HepG2 (cell line): ENCODE results near the gene RINL. TPM values are rescaled to one million over a fixed set of nuclear protein-coding genes. Genes with fewer than 3 reads are reported as not detected.
A peak's percentile ranks its signal among the peaks of the same experiment; 100 is the strongest.

Source experiments
- ATAC-seq: fragments of 200-7000 bp; cut with Tn5 transposase; 3 replicates; pipeline ENCODE4 v1.9.1; 2020; ENCODE audit warnings: mild to moderate bottlenecking, moderate library complexity
- BruUV-seq: library from RNA; stranded (reverse); fragments of 400-500 nt; replicated peaks from 2 replicates; lab custom pipeline; 2021; lab: Mats Ljungman, UMichigan
- CTCF ChIA-PET: fragments of 300-600 bp; formaldehyde crosslinking; extraction: SDS; loops from one replicate; lab custom pipeline; 2021; ENCODE audit warnings: low total read pairs, inconsistent platforms, low intra/inter-chr PET ratio; lab: Yijun Ruan, JAX
- POLR2A ChIA-PET: fragments of 350-600 bp; sonication (Branson Sonifier 250); formaldehyde crosslinking; loops from one replicate; lab custom pipeline; 2020; ENCODE audit warnings: antibody characterized with exemption, inconsistent platforms; lab: Yijun Ruan, JAX
- DNase-seq: peaks from one replicate; pipeline ENCODE4 v3.0.0-alpha.2; 2015; ENCODE audit warnings: low spot score
- FAIRE-seq: peaks from 3 replicates; lab custom pipeline; 2011; peaks lifted over from hg19 to GRCh38; lab: Jason Lieb, UNC
- H2AFZ ChIP-seq: one replicate; pipeline ENCODE4 v1.6.1; 2011; ENCODE audit warnings: low read length, inconsistent platforms
- H3K27ac ChIP-seq: fragments of 300-600 bp; 3 replicates; pipeline ENCODE4 v1.8.0; 2011; ENCODE audit warnings: mixed run types, mild to moderate bottlenecking, mixed read lengths, low read length, inconsistent platforms; ENCODE audit not compliant: insufficient read depth; ENCODE audit errors: extremely low read length
- H3K27me3 ChIP-seq, 2 experiments: fragments of 200-600 bp in 1 of 2; 2 replicates in 1 of 2; 3 replicates in 1 of 2; pipeline versions ENCODE4 v1.6.0 to v1.8.0; 2011; ENCODE audit warnings: low read length in 2 of 2, mild to moderate bottlenecking in 2 of 2, moderate library complexity in 2 of 2, inconsistent platforms in 1 of 2; ENCODE audit not compliant: insufficient read depth in 2 of 2, control insufficient read depth in 1 of 2
- H3K36me3 ChIP-seq, 2 experiments: fragments of 200-600 bp in 1 of 2; replicated peaks in 1 of 2; 2 replicates in 1 of 2; 3 replicates in 1 of 2; pipeline versions ENCODE4 v1.5.1 to v1.8.0; 2011; ENCODE audit warnings: low read length in 2 of 2, inconsistent platforms in 1 of 2; ENCODE audit not compliant: insufficient read depth in 2 of 2, control insufficient read depth in 1 of 2
- H3K4me1 ChIP-seq: 2 replicates; pipeline ENCODE4 v1.5.1; 2012; ENCODE audit warnings: low read length, inconsistent platforms; ENCODE audit not compliant: insufficient read depth
- H3K4me2 ChIP-seq: 2 replicates; pipeline ENCODE4 v1.6.0; 2011; ENCODE audit warnings: low read depth, low read length, inconsistent platforms
- H3K4me3 ChIP-seq, 3 experiments: fragments of 200-600 bp in 1 of 3; sonication (generic), shearing (Covaris generic) in 1 of 3; replicated peaks in 1 of 3; 2 replicates each; pipeline ENCODE4 v1.5.1; 2011 to 2016; ENCODE audit warnings: low read length in 3 of 3, inconsistent platforms in 2 of 3, low read depth in 2 of 3, mild to moderate bottlenecking in 2 of 3, control low read depth in 1 of 3, mixed read lengths in 1 of 3; ENCODE audit not compliant: insufficient read depth in 1 of 3
- H3K79me2 ChIP-seq: one replicate; pipeline ENCODE4 v1.6.1; 2011; ENCODE audit warnings: low read length, inconsistent platforms; ENCODE audit not compliant: insufficient read depth
- H3K9ac ChIP-seq: 2 replicates; pipeline ENCODE4 v1.6.0; 2011; ENCODE audit warnings: mild to moderate bottlenecking, low read depth, low read length, inconsistent platforms; ENCODE audit not compliant: insufficient read depth
- H3K9me3 ChIP-seq: 2 replicates; pipeline ENCODE4 v1.5.1; 2012; ENCODE audit warnings: mild to moderate bottlenecking, low read length
- H4K20me1 ChIP-seq: 2 replicates; pipeline ENCODE4 v1.6.0; 2011; ENCODE audit warnings: inconsistent platforms, mild to moderate bottlenecking, low read length, moderate library complexity; ENCODE audit not compliant: insufficient read depth
- CERS6 ChIP-seq: sonication (generic); formaldehyde crosslinking; IDR thresholded peaks from 2 replicates; pipeline ENCODE4 v1.5.0; 2020; ENCODE audit warnings: missing genetic modification reagents
- HNF1B ChIP-seq: sonication (generic); formaldehyde crosslinking; IDR thresholded peaks from 2 replicates; pipeline ENCODE4 v1.5.1; 2020; ENCODE audit warnings: mild to moderate bottlenecking, moderate library complexity, missing genetic modification reagents
- MNT ChIP-seq: fragments of 450-650 bp; IDR thresholded peaks from 2 replicates; pipeline ENCODE4 v1.6.1; 2016
- MXI1 ChIP-seq: IDR thresholded peaks from 3 replicates; pipeline ENCODE4 v1.6.1; 2012; ENCODE audit warnings: low read depth, low read length, inconsistent platforms, borderline replicate concordance
- POLR2A ChIP-seq, 2 experiments: IDR thresholded peaks; 2 replicates each; pipeline ENCODE4 v1.6.1; 2011; ENCODE audit warnings: low read depth in 2 of 2, low read length in 2 of 2, mild to moderate bottlenecking in 1 of 2, moderate library complexity in 1 of 2; ENCODE audit not compliant: insufficient read depth in 1 of 2
- RBFOX2 ChIP-seq: fragments of 200-400 bp; formaldehyde crosslinking; IDR thresholded peaks from 2 replicates; pipeline ENCODE4 v1.6.1; 2017; ENCODE audit warnings: low read depth, mild to moderate bottlenecking, low read length
- RBM22 ChIP-seq: fragments of 200-400 bp; formaldehyde crosslinking; optimal IDR thresholded peaks from 2 replicates; pipeline ENCODE3; 2017; ENCODE audit warnings: mild to moderate bottlenecking, low read length, moderate library complexity
- SSRP1 ChIP-seq: IDR thresholded peaks from 2 replicates; pipeline ENCODE4 v1.6.1; 2016; ENCODE audit warnings: control low read depth
- TBP ChIP-seq: sonication (generic); formaldehyde crosslinking; IDR thresholded peaks from 2 replicates; pipeline ENCODE4 v1.5.0; 2020; ENCODE audit warnings: missing genetic modification reagents
- U2AF1 ChIP-seq: fragments of 200-400 bp; formaldehyde crosslinking; optimal IDR thresholded peaks from 2 replicates; pipeline ENCODE3; 2017; ENCODE audit warnings: mild to moderate bottlenecking, low read depth, low read length
- ZEB1 ChIP-seq: IDR thresholded peaks from 2 replicates; pipeline ENCODE4 v1.6.1; 2012; ENCODE audit warnings: mild to moderate bottlenecking, low read depth, inconsistent platforms; ENCODE audit not compliant: insufficient replicate concordance
- ZSCAN12 ChIP-seq: sonication (generic); formaldehyde crosslinking; IDR thresholded peaks from 2 replicates; pipeline ENCODE4 v1.9.0; 2021; ENCODE audit warnings: mild to moderate bottlenecking, missing genetic modification reagents
- WGBS: methylation state at CpG from one replicate; pipeline ENCODE4 v1.1.6; 2017; ENCODE audit warnings: low lambda C conversion rate; 5-methylcytosine and 5-hydroxymethylcytosine counted together
- in situ Hi-C: cut with HindIII; loops from 2 replicates; pipeline ENCODE4 v1.10.0; 2017; ENCODE audit warnings: low pct_unique_long_range_greater_than_20kb; ENCODE audit not compliant: extremely low pct_ligation_motif_present
- intact Hi-C: fragments of 100-400 bp; cut with micrococcal nuclease; formaldehyde crosslinking; loops from one replicate; pipeline ENCODE4 v1.10.0; 2022; ENCODE audit not compliant: unreplicated experiment
- polyA plus RNA-seq, 8 experiments: library from polyadenylated mRNA; depleted of rRNA in 3 of 8; stranded (reverse) in 7 of 8; unstranded in 1 of 8; fragments of >200 nt; fragmentation: Illumina TruSeq in 4 of 8; extraction: Trizol in 4 of 8; gene quantifications; 2 replicates each; pipeline versions ENCODE4 v1.2.1 to v1.2.3, GENCODE V29; 2011 to 2016; ENCODE audit warnings: low read depth in 4 of 8, missing spikeins in 1 of 8, mixed read lengths in 1 of 8; ENCODE audit not compliant: insufficient read depth in 1 of 8
- total RNA-seq, 5 experiments: library from RNA; depleted of rRNA; stranded (reverse); fragments of >200 nt; fragmentation: Illumina TruSeq; extraction: Trizol; gene quantifications; 2 replicates each; pipeline ENCODE4 v1.2.3, GENCODE V29; 2016; ENCODE audit warnings: low read depth in 1 of 5

The RINL gene
- total and polyA plus RNA-seq, 2 of the 13 experiments (the other 11 are each of a cell fraction or from before 2014, with no cell fraction given), result 11.4 to 18.0 TPM

GRCh38 chr19:38846097-38846496 lies 32.0 kb downstream of the RINL start:
- ATAC-seq (no peak), DNase-seq (no peak), FAIRE-seq (no peak)
- ChIA-PET POLR2A (interaction anchor here (1.1 to 9.1 kb wide), 2 partner anchors 8 to 13 kb away, joined by 6 to 148 read pairs; partner anchors contain the start of gene ECH1), CTCF (no interaction called here)
- Histone ChIP-seq H3K4me3 (no peak overlapping the region), H3K4me1 (peaks cover 84% of the 10 kb centered on the region), H3K4me2 (no peak overlapping the region), H3K36me3 (peaks cover 45 to 68% of the 10 kb centered on the region in 2 experiments), H3K79me2 (peaks cover 68% of the 10 kb centered on the region), H3K27me3 (no peaks in the 10 kb centered on the region; a peak in 1 of 5 replicates), H3K9ac (no peak overlapping the region), H3K27ac (no peak overlapping the region), H3K9me3 (no peaks in the 10 kb centered on the region), H4K20me1 (peaks cover 60% of the 10 kb centered on the region), H2AFZ (no peak overlapping the region)
- intact Hi-C loops (no loop called here), in situ Hi-C loops (no loop called here)
- no TSS peak for BruUV-seq
- WGBS, result 95% methylated on average over 2 of the region's 2 CpGs
- TF ChIP-seq CERS6 (CRISPR knock-in tag) (no peak), SSRP1 (CRISPR knock-in tag) (0 out of 2 replicates have a peak, but pooled peaks have one; percentile 52), RBFOX2 (0 out of 2 replicates have a peak, but pooled peaks have one; percentile 28)

GRCh38 chr19:38845374-38846024 lies 32.6 kb downstream of the RINL start:
- H3K4me1 ChIP-seq, result peaks cover 87% of the 10 kb centered on the region
- TF ChIP-seq ZSCAN12 (CRISPR knock-in tag) (no peak), HNF1B (CRISPR knock-in tag) (peak; percentile 26; the same call in 1 of the 2 replicates), MXI1 (no peak), U2AF1 (no peak), TBP (CRISPR knock-in tag) (no peak), ZEB1 (no peak), POLR2A (IDR thresholded peaks at IDR 0.05; ENCODE audit: insufficient read depth in 1 of 2, low read depth in 2 of 2, low read length in 2 of 2) (peak in 1 of 2 experiments; percentile 19; a peak in 1 of 4 replicates), MNT (peak; percentile 40; the same call in 1 of the 2 replicates), RBM22 (peak; percentile 40)

More at GRCh38 chr19:38845374-38846024, 32.6 kb downstream of the RINL start:
- Histone ChIP-seq H2AFZ (no peak overlapping the region), H4K20me1 (peaks cover 60% of the 10 kb centered on the region), H3K27me3 (no peaks in the 10 kb centered on the region), H3K9ac (no peak overlapping the region), H3K4me3 (no peak overlapping the region), H3K36me3 (peaks cover 45 to 74% of the 10 kb centered on the region in 2 experiments), H3K9me3 (no peaks in the 10 kb centered on the region), H3K79me2 (peaks cover 68% of the 10 kb centered on the region), H3K4me2 (no peak overlapping the region), H3K27ac (no peak overlapping the region)
- WGBS, result 96% methylated on average over 14 of the region's 14 CpGs
- DNase-seq (no peak), ATAC-seq (no peak), FAIRE-seq (no peak)
- intact Hi-C loops, result no loop called here
- no TSS peak for BruUV-seq
- in situ Hi-C loops, result no loop called here
- CTCF ChIA-PET, result no interaction called here
- POLR2A ChIA-PET, result interaction anchor here (1.1 to 9.1 kb wide), 2 partner anchors 8 to 12 kb away, joined by 6 to 148 read pairs; partner anchors contain the start of gene ECH1
